Measurements from ENCODE around the gene ATP1A2. TPM values are rescaled to one million over a fixed set of nuclear protein-coding genes. Genes with fewer than 3 reads are reported as not detected.

ATP1A2 gene
- total RNA-seq, 1 donor from 2014 or later: 8.2 TPM

DNA sequence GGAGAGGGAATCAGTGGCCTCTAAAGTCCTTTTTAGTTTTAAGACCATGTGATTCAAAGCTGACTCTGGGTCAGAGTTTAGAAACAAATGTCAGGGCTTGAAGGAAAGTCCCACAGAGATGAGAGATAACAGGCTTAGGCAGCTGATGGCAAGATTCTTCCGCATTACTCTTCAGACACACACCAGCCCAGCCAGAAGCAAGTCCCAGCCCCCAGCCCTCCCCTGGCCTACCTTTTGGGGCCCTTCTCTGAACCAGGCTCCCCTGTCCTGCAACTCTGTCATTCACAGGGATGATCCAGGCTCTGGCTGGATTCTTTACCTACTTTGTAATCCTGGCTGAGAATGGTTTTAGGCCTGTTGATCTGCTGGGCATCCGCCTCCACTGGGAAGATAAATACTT lies 61.7 kb downstream of the ATP1A2 start:
- no peak for DNase-seq (ENCODE audit: extremely low spot score, unreplicated experiment)
- Mint-ChIP-seq H3K4me1 (ENCODE audit: unreplicated experiment) (no peaks in the 10 kb centered on the region), H3K27me3 (ENCODE audit: unreplicated experiment) (peaks cover 39% of the 10 kb centered on the region), H3K4me3 (ENCODE audit: unreplicated experiment) (no peak overlapping the region), H3K36me3 (ENCODE audit: unreplicated experiment) (no peaks in the 10 kb centered on the region), H3K27ac (ENCODE audit: unreplicated experiment) (no peak overlapping the region), H3K9me3 (ENCODE audit: unreplicated experiment) (no peaks in the 10 kb centered on the region)
- TF ChIP-seq, protein P1, sequence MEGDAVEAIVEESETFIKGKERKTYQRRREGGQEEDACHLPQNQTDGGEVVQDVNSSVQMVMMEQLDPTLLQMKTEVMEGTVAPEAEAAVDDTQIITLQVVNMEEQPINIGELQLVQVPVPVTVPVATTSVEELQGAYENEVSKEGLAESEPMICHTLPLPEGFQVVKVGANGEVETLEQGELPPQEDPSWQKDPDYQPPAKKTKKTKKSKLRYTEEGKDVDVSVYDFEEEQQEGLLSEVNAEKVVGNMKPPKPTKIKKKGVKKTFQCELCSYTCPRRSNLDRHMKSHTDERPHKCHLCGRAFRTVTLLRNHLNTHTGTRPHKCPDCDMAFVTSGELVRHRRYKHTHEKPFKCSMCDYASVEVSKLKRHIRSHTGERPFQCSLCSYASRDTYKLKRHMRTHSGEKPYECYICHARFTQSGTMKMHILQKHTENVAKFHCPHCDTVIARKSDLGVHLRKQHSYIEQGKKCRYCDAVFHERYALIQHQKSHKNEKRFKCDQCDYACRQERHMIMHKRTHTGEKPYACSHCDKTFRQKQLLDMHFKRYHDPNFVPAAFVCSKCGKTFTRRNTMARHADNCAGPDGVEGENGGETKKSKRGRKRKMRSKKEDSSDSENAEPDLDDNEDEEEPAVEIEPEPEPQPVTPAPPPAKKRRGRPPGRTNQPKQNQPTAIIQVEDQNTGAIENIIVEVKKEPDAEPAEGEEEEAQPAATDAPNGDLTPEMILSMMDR (IDR thresholded peaks at IDR 0.05): no peak

DNA sequence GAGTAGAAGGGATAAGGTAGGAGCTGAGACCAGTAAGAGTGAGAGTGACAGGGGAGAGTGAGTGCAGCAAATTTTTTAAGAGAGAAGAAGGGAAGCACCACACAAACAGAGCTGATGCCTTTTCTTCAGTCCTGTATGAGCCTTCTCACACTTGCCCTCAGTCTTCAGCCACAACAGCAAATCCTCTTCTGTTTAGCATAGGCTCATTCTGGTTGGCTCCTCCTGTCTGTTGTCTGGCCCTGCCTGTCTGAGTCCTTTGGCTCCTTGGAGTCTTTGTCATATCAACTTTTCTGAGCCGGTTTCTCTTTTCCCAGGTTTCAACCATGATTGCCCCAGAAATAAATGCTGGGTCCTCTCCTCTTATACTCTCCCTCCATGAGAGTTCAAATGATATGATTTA lies 62.1 kb downstream of the ATP1A2 start:
- TF ChIP-seq, protein P1 (IDR thresholded peaks at IDR 0.05): no peak
- Mint-ChIP-seq H3K4me1 (ENCODE audit: unreplicated experiment) (no peaks in the 10 kb centered on the region), H3K27me3 (ENCODE audit: unreplicated experiment) (peaks cover 37% of the 10 kb centered on the region), H3K9me3 (ENCODE audit: unreplicated experiment) (no peaks in the 10 kb centered on the region), H3K4me3 (ENCODE audit: unreplicated experiment) (no peak overlapping the region), H3K27ac (ENCODE audit: unreplicated experiment) (no peak overlapping the region), H3K36me3 (ENCODE audit: unreplicated experiment) (no peaks in the 10 kb centered on the region)
- no peak for DNase-seq (ENCODE audit: extremely low spot score, unreplicated experiment)

DNA sequence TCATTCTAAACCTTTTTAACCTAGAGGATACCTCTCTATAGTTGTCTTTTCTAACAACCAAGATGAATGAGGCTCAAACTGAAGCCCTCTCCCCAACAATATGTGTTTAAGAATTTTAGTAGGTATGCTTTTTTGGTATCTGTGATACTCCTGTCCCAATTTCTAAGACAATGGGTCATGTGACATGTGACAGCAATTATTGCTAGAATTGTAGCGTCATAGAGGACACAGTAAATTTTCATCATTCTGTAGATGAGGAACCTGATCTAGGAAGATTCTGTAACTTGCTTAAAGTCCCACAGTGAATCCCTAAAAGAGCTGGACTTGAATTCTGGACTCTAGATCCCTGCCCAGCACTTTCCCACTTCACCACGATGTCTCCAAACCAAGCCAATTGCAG lies 63.2 kb downstream of the ATP1A2 start:
- Mint-ChIP-seq H3K9me3 (ENCODE audit: unreplicated experiment) (no peaks in the 10 kb centered on the region), H3K4me1 (ENCODE audit: unreplicated experiment) (no peaks in the 10 kb centered on the region), H3K27me3 (ENCODE audit: unreplicated experiment) (peaks cover 28% of the 10 kb centered on the region), H3K4me3 (ENCODE audit: unreplicated experiment) (no peak overlapping the region), H3K27ac (ENCODE audit: unreplicated experiment) (no peak overlapping the region), H3K36me3 (ENCODE audit: unreplicated experiment) (no peaks in the 10 kb centered on the region)
- TF ChIP-seq, protein P1 (IDR thresholded peaks at IDR 0.05): no peak
- no peak for DNase-seq (ENCODE audit: extremely low spot score, unreplicated experiment)

DNA sequence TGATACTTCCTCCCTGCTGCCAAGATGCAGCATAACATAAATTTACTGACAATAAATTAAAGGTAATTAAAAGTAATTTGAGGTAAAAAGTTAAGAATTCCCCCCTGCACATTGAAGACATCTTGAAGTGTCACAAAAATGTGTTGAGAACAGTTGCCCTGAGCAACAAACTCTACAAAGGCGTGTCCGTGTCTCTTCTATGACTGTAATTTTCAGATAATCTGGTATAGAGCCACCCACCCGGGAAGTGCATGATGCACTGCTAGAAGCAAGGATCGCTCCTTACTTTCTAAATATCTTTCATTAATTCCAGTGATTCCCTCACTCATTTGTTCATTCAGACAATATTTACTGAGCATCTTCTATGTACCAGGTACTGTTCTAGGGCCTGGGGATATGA lies 63.8 kb downstream of the ATP1A2 start:
- H3K4me1 Mint-ChIP-seq (ENCODE audit: unreplicated experiment): no peaks in the 10 kb centered on the region
- H3K27ac Mint-ChIP-seq (ENCODE audit: unreplicated experiment): no peak overlapping the region
- DNase-seq (ENCODE audit: extremely low spot score, unreplicated experiment): no peak
- H3K9me3 Mint-ChIP-seq (ENCODE audit: unreplicated experiment): no peaks in the 10 kb centered on the region
- no peak overlapping the region for H3K4me3 Mint-ChIP-seq (ENCODE audit: unreplicated experiment)
- H3K27me3 Mint-ChIP-seq (ENCODE audit: unreplicated experiment): peaks cover 23% of the 10 kb centered on the region
- no peaks in the 10 kb centered on the region for H3K36me3 Mint-ChIP-seq (ENCODE audit: unreplicated experiment)
- TF ChIP-seq, protein P1 (IDR thresholded peaks at IDR 0.05): no peak

DNA sequence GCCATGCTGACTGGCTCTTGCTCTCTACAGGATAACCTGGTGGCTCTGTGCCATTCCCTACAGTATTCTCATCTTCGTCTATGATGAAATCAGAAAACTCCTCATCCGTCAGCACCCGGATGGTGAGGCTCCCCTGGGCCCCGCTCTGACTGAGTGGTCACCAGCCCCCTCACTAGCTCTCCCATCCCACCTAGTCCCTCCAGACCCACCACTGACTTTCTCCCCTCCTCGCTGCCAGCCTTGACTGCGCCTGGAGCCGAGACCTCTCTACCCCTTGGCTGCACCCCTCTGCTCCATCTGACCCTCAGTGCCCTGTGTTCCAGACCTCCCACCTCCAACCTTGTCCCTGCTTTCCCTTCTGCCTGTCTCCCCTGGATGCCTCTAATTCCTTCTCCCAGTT lies 70.7 kb downstream of the ATP1A2 start:
- DNase-seq (ENCODE audit: extremely low spot score, unreplicated experiment): no peak

More for the DNA sequence above, 70.7 kb downstream of the ATP1A2 start:
- Mint-ChIP-seq H3K27ac (ENCODE audit: unreplicated experiment) (no peak overlapping the region), H3K27me3 (ENCODE audit: unreplicated experiment) (peaks cover 14% of the 10 kb centered on the region), H3K9me3 (ENCODE audit: unreplicated experiment) (no peaks in the 10 kb centered on the region), H3K36me3 (ENCODE audit: unreplicated experiment) (no peaks in the 10 kb centered on the region), H3K4me1 (ENCODE audit: unreplicated experiment) (peaks cover 5% of the 10 kb centered on the region), H3K4me3 (ENCODE audit: unreplicated experiment) (no peak overlapping the region)
- TF ChIP-seq, protein P1 (IDR thresholded peaks at IDR 0.05): no peak
